Ovary (tissue), 9 donors: Measurements from ENCODE around the gene SEC23IP. TPM values are rescaled to one million over a fixed set of nuclear protein-coding genes. Genes with fewer than 3 reads are reported as not detected.

ENCODE experiments used
- DNase-seq, 5 donors: peaks; one replicate each; pipeline ENCODE4 v3.0.0-alpha.2; 2019 to 2020
- H3K27ac ChIP-seq, 2 donors: fragments of 200-600 bp; one replicate each; pipeline versions ENCODE4 v1.5.1 to v1.8.0; 2019 to 2022
- H3K27me3 ChIP-seq: fragments of 200-600 bp; one replicate; pipeline ENCODE4 v1.8.0; 2022
- H3K36me3 ChIP-seq: fragments of 200-600 bp; sonication (generic); one replicate; pipeline ENCODE4 v1.5.1; 2019
- H3K4me1 ChIP-seq: one replicate; pipeline ENCODE4 v1.8.1; 2013; ENCODE audit warnings: mild to moderate bottlenecking, moderate library complexity; ENCODE audit not compliant: insufficient read depth
- H3K4me3 ChIP-seq: fragments of 200-600 bp; sonication (generic); one replicate; pipeline ENCODE4 v1.5.1; 2017
- H3K9me3 ChIP-seq, 2 donors: fragments of 200-600 bp in 1 of 2; sonication (generic) in 1 of 2; one replicate each; pipeline versions ENCODE4 v1.5.1 to v1.8.1; 2013 to 2019; ENCODE audit warnings: mild to moderate bottlenecking in 1 of 2, moderate library complexity in 1 of 2
- EP300 ChIP-seq: sonication (generic); formaldehyde crosslinking; IDR thresholded peaks from one replicate; pipeline ENCODE4 v1.6.1; 2017; ENCODE audit warnings: antibody characterized with exemption
- POLR2A ChIP-seq: fragments of 450-650 bp; IDR thresholded peaks from one replicate; pipeline ENCODE4 v1.6.1; 2017; ENCODE audit warnings: antibody characterized with exemption, mild to moderate bottlenecking, moderate library complexity
- WGBS, 3 donors: extraction: QIAGEN DNeasy Blood & Tissue Kit in 1 of 3; methylation state at CpG; one replicate each; pipeline versions ENCODE4 v1.1.5 to v1.1.7; 2013 to 2017; 5-methylcytosine and 5-hydroxymethylcytosine counted together
- intact Hi-C, 4 donors: fragments of 100-400 bp; cut with DNase I; formaldehyde crosslinking; loops; one replicate each; pipeline versions ENCODE4 v1.11.0 to v1.15.1; 2022 to 2023
- polyA plus RNA-seq, 2 donors: library from polyadenylated mRNA; stranded (reverse); fragments of 200-250 nt in 1 of 2; fragments of 350-450 nt in 1 of 2; fragmentation: Illumina TruSeq in 1 of 2; extraction: RNeasy Lipid Tissue Mini Kit (QIAGEN cat#74804) in 1 of 2; gene quantifications; one replicate each; pipeline ENCODE4 v1.2.3, GENCODE V29; 2013 to 2014
- total RNA-seq, 7 donors: library from RNA; depleted of rRNA in 2 of 7; stranded (reverse); fragments of >200 nt in 2 of 7; fragmentation: NEBNext Ultra II Directional in 3 of 7; extraction: Animal tissue kit (Norgen Biotek cat#: 25700) in 3 of 7; gene quantifications; one replicate each; pipeline versions ENCODE4 v1.1.0 to v1.2.4, GENCODE V29; 2016 to 2023
- TF ChIP-seq, protein P1 (sequence below), 3 donors: fragments of 450-650 bp in 2 of 3; fragments of 200-600 bp in 1 of 3; IDR thresholded peaks; one replicate each; pipeline versions ENCODE4 v1.5.1 to v1.8.0; 2016 to 2022; ENCODE audit warnings: antibody characterized with exemption in 3 of 3, mild to moderate bottlenecking in 1 of 3
- donor health status: DM: no; HTN: no; CAD: no; lungs with moderate emphysema.
- donor health status: DM: no; HTN: no; CAD: no.
- donor health status: Bipolar disorder and iron deficiency.
- donor health status: DM: yes; HTN: yes; CAD: no.
- donor health status: DM: no; HTN: no; CAD: no.
- donor health status: DM: yes; HTN: yes; CAD: no.

SEC23IP gene
- total and polyA plus RNA-seq, 9 donors: 11.5 to 58.0 (median 51.5) TPM

DNA sequence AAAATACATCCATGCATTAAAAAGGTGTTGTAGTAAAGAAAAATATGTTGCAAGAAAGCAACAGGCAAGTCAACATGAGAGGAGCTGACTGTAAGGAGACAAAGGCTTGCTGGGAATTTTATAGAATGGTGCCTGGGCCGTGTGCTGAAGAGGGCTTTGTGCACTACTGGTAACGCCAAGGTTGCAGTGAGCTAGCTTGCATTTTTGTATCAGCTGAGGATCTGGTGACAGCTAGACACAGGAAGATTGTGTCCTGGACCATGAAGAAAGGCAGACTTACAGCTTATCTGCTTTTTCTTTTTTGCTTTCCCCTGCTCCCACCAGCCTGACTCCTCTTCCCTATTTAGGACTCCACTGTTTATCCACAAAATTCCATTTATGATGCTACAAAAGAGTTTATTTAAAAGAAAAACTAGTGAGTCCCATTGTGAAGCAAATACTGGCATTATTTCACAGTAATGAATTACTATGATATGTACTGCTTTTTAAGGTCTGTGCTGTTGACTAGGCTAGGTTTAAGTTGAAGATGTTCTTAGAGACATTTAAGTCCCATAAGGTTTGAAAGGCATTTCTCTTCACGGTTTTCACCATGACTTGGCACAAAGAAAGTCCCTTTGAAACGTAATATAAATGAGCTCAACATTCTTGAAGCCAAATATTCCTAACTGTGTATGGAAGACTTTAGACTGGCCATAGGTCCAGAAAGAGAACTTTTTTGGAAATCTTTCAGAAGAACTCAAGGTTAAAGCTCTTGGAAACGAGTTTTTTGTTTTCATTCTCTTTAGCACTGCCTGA lies 88.6 kb downstream of the SEC23IP start:
- intact Hi-C loops: no loop called here
- TF ChIP-seq EP300: no peak
- TF ChIP-seq, protein P1, sequence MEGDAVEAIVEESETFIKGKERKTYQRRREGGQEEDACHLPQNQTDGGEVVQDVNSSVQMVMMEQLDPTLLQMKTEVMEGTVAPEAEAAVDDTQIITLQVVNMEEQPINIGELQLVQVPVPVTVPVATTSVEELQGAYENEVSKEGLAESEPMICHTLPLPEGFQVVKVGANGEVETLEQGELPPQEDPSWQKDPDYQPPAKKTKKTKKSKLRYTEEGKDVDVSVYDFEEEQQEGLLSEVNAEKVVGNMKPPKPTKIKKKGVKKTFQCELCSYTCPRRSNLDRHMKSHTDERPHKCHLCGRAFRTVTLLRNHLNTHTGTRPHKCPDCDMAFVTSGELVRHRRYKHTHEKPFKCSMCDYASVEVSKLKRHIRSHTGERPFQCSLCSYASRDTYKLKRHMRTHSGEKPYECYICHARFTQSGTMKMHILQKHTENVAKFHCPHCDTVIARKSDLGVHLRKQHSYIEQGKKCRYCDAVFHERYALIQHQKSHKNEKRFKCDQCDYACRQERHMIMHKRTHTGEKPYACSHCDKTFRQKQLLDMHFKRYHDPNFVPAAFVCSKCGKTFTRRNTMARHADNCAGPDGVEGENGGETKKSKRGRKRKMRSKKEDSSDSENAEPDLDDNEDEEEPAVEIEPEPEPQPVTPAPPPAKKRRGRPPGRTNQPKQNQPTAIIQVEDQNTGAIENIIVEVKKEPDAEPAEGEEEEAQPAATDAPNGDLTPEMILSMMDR (IDR thresholded peaks at IDR 0.05): no peak
- no peak for TF ChIP-seq POLR2A

DNA sequence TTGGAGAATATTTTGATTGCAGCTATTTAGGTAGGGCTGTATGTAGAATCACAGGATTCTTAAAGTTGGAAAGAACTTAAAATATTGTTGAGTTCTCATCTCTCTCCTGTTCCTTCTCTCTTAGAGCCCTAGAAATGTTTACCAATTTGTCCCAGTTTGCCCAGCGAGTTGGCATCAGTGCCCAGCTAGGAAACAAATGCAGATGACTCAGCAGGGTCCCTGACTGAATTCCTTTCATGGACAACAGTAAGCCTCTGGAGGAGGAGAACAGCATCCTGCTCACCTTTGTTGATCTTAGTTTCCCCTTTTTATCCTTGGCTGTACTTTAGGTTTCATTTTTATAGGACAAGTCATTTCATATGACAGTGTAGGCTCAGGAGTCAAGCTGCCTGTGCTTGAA lies 89.3 kb downstream of the SEC23IP start:
- Histone ChIP-seq H3K9me3 (no peaks in the 10 kb centered on the region), H3K27me3 (no peaks in the 10 kb centered on the region), H3K4me1 (peaks cover 2% of the 10 kb centered on the region), H3K4me3 (no peak overlapping the region), H3K27ac (no peak overlapping the region), H3K36me3 (no peaks in the 10 kb centered on the region)
- DNase-seq: no peak
- TF ChIP-seq POLR2A: no peak
- TF ChIP-seq EP300: no peak
- TF ChIP-seq, protein P1 (IDR thresholded peaks at IDR 0.05): no peak
- 8 to 31% (median 14%) methylated on average over 1 of the region's 1 CpG for WGBS, 3 donors
- intact Hi-C loops: no loop called here

More for the DNA sequence above, 88.6 kb downstream of the SEC23IP start:
- H3K27me3 ChIP-seq: no peaks in the 10 kb centered on the region
- H3K9me3 ChIP-seq: no peaks in the 10 kb centered on the region
- no peak overlapping the region for H3K27ac ChIP-seq
- peaks cover 2% of the 10 kb centered on the region for H3K4me1 ChIP-seq
- 20 to 29% (median 28%) methylated on average over 5 of the region's 5 CpGs for WGBS, 3 donors
- no peak for DNase-seq
- H3K36me3 ChIP-seq: no peaks in the 10 kb centered on the region
- H3K4me3 ChIP-seq: no peak overlapping the region

DNA sequence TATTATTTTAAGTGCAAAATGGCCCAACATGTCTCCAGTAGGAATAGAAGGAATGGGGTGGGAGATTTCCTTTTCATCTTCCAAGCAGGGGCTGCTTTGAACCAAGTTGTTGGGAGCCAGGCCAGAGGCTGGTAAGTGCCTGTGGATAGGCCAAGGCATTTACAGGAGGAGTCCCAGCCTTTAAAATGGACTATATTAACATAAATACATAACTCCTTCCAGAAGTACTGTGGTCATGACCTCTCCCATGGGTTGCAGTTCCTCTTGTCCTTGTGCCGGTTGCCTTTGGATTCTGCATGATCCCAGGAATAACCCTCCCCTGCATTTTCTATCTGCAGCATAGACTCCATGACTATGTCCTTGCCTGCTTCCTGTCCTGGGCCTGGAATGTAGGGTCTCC lies 95.8 kb downstream of the SEC23IP start:
- H3K27me3 ChIP-seq: no peaks in the 10 kb centered on the region
- no peaks in the 10 kb centered on the region for H3K9me3 ChIP-seq
- no peak overlapping the region for H3K4me3 ChIP-seq
- WGBS, 3 donors: 18 to 27% (median 25%) methylated on average over 1 of the region's 1 CpG
- no peak for DNase-seq
- no peaks in the 10 kb centered on the region for H3K36me3 ChIP-seq
- H3K27ac ChIP-seq: no peak overlapping the region
- intact Hi-C loops: no loop called here
- no peaks in the 10 kb centered on the region for H3K4me1 ChIP-seq
- TF ChIP-seq POLR2A (no peak), EP300 (no peak)
- TF ChIP-seq, protein P1 (IDR thresholded peaks at IDR 0.05): no peak

DNA sequence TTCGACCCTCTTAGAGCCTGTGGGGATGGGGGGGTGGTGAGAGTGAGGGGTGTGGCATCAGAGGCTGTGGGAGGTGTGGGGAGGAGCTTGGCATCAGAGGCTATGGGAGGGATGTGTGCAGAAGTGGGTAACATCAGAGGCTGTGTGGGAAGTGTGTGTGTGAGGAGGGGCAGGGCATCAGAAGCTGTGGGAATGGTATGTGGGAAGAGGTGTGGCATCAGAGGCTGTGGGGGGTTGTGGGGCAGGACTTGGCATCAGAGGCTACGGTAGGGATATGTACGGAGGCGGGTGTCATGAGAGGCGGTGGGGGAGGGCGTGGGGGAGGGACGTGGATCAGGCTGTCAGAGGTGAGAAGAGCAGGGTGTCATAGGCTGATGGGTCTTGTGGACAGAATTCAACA lies 97.4 kb downstream of the SEC23IP start:
- DNase-seq: no peak
- no peak overlapping the region for H3K4me3 ChIP-seq
- intact Hi-C loops: no loop called here
- no peak for TF ChIP-seq EP300
- TF ChIP-seq, protein P1 (IDR thresholded peaks at IDR 0.05): no peak
- no peak for TF ChIP-seq POLR2A
- H3K27me3 ChIP-seq: no peaks in the 10 kb centered on the region
- no peaks in the 10 kb centered on the region for H3K4me1 ChIP-seq
- 56 to 61% (median 56%) methylated on average over 7 of the region's 7 CpGs for whole genome bisulfite sequencing, 3 donors
- no peak overlapping the region for H3K27ac ChIP-seq
- no peaks in the 10 kb centered on the region for H3K36me3 ChIP-seq
- no peaks in the 10 kb centered on the region for H3K9me3 ChIP-seq
